GM21447 (cell line): Measurements from ENCODE around the gene PYGO2.
"Not testable (repeated sequence)": the region's sequence is repeated elsewhere in the genome, so short reads cannot be mapped to it uniquely, and the experiment has no call there.

Experiments
- ATAC-seq: cut with Tn5 transposase; IDR thresholded peaks from one replicate; pipeline ENCODE4 v1.9.1; 2021; ENCODE audit not compliant: unreplicated experiment

The PYGO2 gene

DNA sequence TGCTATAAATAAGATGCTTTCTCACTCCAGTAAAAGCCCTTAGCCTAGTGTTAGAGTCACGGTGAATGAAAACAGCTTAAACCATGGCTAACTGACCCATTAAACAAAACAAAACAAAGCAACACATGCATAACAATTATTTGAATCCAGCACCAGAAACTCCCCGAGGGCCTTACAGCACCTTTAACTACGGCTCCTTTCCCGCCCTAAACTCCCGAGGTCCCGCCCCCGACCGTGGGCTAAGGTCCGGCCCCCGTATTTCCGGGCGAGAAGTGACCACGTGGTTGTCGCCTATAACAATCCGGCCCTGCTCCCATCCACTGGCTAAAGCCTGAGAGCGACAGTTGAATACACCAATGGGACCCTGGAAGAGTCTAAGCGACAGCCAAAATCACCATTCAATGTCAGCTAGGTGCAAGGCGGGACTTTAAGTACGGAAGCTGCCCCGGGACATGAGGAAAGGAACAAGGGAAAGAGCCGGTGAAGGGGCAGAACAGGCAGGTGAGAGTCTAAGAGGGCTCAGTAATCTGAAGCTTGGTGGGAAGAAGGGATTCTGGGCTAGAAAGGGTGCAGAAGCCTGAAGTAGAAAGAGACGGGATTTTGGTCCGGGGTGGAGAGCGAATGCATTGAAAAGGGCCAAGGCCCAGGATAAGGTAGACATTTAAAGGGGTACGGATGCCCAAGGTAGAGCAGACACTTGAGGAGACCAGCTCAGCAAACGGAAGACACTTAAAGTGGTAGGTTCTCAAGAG, 21.5 kb upstream of the PYGO2 start, which contains the start of gene FLAD1:
Gene FLAD1, plus strand, starts transcription at position 448 of the 752 bp plus-strand sequence. CDS start 351 bp downstream, outside the sequence.
- peak; percentile 97 for ATAC-seq

DNA sequence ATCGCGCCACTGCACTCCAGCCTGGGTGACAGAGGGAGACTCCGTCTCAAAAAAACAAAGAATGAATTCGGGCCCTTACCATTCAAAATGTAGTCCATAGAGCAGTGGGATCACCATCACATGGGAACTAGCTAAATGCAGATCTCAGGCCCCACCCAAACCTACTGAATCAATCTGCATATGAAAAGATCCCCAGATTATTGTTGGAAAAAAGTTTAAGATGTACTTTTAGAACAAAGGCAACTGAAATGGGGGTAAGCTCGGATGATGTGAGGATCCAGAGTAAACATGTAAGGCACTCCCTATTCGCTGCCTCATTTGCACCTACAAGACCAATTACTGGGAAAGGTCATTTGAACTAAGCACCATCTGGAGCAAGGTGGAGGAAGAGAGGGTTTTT, 20.8 kb upstream of the PYGO2 start:
- ATAC-seq = no peak

DNA sequence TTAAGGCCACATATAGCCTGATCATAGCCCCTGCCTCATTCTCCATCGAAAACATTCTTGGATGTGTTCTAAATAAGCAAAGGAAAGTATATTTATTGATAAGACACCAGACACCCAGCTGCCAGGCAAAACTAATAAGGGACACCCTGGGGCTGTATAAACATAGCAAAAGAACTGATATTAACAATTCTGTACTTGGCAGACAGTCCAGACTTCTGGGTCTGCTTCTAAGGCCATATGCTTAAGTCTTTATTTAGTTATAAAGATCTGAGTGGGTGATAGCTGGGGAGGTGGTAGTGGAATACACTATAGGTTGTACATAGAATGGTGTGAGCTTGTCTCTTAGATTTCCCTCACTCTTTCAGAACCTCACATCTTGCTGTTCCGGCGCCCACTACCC, 16.8 kb upstream of the PYGO2 start:
- ATAC-seq = no peak

DNA sequence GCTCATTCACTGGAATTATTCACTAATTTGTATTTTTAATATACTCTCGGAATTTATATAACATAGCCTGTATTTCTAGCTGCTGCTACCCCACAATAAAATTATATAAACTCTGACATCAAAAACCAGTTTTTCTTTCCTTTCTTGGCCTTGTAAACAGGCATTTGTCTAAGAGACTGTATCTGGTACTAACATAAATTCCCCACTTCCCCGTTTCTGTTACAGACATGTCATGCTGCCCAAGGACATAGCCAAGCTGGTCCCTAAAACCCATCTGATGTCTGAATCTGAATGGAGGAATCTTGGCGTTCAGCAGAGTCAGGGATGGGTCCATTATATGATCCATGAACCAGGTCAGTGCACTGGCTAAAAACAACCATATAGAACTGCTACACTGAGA, 16.2 kb upstream of the PYGO2 start:
- not testable (repeated sequence) for ATAC-seq

DNA sequence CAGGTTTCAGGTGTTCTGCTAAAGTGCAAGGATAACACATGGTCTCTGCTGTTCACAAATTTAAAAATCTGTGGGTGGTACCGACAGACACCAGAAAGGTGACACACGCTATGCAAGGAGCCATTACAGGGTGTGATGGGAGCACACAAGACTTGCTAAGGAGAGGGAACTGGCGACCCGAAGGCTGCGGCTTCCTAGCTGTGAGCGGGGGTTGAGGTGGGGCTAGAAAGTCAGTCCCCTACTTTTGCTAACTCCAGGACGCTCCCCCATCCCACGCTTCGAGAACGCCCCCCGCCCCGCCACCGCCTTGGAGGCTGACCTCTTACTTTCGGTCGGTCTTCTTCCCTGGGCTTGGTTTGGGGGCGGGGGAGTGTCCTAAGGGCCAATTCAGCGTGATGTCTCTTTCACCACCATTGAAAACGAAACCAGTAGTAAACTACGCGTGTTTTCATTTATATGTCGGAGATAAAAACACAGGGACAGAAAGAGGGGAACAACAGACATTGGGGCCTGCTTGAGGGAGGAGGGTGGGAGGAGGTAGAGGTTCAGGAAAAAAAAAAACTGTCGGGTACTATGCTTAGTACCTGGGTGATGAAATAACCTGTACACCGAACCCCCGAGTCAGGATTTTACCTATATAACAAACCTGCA, 14.0 kb upstream of the PYGO2 start:
- no peak for ATAC-seq

DNA sequence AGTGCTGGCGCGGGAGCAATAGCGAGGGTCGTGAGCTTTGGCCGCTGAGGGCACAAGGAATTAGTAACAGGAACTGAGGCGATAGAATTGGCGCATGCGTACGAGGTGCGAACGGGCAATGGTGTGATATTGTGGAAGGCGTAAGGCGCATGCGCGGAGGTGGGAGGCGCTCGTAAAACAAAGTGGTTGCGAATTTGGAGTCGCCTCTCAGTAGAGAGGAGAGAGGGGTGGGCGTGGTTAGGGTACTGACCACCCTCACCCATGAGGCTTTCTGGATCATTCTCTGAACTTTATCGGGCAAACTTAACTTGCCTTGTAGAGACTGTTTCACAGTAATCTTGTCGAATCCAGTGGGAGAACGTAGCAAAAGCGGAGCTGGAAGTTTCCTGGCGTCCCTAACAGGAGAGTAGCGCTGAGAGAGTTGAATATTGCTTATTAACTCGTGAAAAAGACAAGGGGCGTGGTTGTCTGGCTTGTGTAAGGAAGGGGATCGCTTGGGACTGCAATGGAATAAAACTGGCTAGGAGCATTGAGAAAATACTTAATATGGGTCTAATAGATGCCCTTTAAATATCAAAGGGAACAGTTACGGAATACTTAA, 13.3 kb upstream of the PYGO2 start:
- ATAC-seq = peak; percentile 47

DNA sequence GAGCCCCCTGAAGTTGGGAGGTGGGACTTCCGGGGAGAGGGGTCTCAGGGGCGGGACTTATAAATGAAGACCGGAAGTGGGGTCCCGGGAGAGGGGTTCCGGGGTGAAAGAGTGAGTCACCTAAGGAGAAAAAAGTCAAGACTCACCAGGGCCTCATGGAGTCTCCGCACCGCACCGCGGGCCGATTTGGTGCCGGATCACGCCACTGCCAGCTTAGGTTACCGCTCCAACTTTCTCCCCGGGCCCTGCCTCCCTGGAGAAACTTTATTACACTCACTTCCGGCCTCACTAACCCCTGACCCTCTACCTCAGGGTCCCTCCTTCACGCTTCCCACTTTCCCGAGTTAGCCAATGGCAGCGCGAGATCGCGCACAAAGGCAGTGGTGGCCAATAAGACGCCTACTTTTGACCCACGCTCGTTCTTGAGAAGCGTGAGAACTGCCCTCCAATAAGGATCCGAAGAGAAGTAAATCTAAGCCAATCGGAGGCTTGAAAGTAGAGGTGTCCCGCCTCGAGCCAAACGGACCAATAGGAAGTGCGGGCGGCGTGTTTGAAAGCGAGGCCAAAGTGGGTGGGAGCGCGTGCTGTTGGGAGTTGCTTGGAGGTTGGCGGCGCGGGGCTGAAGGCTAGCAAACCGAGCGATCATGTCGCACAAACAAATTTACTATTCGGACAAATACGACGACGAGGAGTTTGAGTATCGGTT, 12.7 kb upstream of the PYGO2 start, which contains the start of gene CKS1B:
Gene CKS1B, plus strand, starts transcription at position 580 of the 706 bp plus-strand sequence. Its CDS starts 65 bp downstream, at position 645.
- ATAC-seq = peak; percentile 70

DNA sequence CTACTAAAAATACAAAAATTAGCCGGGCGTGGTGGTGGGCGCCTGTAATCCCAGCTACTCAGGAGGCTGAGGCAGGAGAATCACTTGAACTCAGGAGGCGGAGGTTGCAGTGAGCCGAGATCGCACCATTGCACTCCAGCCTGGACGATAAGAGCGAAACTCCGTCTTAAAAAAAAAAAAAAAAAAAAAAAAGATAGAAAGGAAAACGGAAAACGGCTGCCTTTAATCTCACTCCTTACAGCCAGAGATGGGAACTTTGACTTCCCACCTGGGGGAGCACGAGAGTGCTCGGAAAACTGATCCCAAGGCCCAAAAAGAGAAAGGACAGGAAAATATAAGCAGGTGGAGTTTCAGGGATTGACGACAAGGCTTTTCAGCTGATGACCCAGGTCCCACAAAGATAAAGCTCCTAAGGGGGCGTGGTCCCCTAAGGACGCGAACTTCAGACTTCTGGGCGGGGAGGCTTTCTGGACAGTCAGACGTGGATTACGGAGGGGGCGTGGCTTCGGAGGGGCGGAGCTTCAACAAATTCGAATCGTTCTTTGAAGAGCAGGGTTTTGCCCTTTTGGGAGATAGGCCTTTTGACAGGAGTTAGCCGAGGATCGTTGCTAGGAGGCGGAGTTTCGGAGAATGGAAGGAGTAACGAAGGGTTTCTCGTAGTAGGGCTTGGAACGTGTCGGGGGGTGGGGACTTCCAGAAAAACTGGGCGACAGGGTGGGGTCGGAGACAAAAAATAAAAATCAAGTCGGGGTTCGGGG, 11.9 kb upstream of the PYGO2 start:
- ATAC-seq = no peak

DNA sequence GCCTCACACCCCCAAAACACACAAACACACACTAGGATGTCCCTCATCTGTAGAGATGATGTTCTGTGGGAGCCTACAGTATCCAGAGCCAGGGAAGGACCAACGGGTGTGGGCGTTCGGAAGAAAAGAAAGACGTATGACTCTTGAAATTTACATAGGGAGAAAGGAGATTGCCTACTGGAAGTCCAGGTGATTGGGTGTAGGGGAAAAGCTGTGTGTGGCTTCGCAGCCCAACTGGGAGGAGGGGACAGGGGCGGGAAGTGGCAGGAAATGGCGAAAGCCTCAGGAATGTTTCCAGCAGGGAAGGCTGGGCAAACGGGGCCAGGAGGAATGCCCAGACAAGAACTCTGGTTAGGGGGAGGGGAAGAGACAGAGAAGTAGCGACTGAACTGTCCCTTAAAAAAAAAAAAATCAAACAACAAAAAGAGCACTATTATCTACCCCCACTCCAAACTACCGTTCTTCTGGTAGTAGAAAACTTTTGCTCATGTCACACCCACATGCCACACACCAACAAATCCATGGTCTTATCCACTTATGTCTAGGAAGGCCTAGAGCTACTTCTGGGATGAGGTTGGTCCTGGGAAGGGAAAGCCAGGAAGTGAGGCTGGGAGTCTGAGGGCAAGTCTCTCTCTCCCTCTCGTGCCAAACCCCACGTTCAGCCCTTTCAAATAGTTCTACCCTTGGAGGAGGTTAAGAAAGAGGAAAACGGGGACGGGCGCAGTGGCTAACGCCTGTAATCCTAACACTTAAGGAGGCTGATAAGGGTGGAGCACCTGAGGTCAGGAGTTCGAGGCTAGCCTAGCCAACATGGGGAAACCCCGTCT, 11.1 kb upstream of the PYGO2 start:
- no peak for ATAC-seq

DNA sequence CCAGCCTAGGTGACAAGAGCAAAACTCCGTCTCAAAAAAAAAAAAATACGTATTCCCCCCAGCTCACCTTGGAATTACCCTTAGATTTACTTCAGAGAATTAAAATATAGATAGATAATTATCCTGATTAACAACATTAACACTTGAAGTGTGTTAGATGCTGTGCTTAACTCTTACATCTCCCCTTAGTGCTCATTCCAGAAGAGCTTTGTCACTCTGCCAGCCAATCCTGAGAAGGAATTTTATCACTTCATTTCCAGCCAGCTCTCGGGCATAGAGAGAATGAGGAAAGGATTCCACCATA, 10.6 kb upstream of the PYGO2 start:
- no peak for ATAC-seq

DNA sequence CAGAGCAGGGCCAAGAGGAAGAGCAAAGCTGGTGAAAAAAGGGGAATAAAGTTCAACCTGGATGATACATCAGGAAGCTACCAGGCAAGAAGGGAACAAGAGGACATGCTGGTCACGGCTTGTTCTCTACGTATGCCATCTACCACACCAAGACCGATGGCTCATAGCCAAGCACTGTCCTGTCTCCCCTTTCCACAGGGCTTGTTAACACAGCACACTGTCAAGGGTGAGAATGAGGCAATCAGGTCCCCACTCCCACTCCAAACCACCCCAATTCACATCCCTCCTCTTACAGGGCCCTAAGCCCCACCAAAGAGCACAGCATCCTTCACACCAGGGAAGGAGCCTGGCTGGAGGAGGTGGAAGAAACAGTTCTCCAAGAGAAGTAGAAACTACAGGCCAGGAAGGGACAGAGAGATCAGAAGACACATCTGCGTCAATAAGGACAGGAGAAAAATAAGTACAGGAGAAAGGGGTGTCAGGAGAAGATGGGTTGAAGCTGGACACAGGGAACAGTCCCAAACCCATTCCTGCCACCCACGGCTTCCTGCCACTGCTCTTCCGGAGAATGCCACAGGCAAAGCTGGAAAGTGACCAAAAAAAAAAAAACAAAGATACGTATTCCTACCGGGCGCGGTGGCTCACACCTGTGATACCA, 9.9 kb upstream of the PYGO2 start:
- no peak for ATAC-seq

DNA sequence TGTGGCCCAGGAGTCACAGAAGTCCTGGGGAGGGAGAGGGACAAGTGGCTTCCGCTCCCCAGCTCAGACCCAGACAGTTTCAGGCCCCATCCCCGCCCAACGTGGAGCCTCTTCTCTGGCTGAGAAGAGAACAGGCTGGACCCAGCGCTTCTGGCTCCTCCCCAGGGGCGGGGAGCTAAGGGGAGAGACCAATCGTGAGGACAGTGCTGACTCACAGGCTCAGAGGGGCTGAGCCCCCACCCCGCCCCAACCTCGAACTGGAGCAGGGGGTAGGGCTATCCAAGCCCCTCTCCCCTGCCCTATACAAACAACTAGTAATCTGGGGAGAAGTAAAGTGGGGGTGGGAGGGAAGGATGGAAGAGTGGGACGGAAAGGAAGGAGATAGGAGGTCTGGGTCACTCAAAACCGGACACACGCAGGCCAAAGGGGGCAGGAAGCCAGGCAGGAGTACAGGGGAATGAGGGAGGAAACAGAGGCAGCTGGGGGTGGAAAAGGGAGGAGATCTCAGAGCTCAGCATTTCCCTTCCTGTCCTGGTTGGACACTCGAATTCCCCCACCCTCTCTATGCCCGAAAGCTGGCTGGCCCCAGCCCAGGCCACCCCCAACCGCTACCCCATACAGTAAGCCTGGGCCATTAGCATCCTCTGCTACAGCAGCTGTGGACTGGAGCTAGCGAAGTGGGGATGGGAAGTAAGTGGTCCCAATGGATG, 9.2 kb upstream of the PYGO2 start, which contains the start of gene SHC1:
Gene SHC1, minus strand, starts transcription at position 117 of the 710 bp plus-strand sequence. CDS start 221 bp downstream, outside the sequence.
- no peak for ATAC-seq

DNA sequence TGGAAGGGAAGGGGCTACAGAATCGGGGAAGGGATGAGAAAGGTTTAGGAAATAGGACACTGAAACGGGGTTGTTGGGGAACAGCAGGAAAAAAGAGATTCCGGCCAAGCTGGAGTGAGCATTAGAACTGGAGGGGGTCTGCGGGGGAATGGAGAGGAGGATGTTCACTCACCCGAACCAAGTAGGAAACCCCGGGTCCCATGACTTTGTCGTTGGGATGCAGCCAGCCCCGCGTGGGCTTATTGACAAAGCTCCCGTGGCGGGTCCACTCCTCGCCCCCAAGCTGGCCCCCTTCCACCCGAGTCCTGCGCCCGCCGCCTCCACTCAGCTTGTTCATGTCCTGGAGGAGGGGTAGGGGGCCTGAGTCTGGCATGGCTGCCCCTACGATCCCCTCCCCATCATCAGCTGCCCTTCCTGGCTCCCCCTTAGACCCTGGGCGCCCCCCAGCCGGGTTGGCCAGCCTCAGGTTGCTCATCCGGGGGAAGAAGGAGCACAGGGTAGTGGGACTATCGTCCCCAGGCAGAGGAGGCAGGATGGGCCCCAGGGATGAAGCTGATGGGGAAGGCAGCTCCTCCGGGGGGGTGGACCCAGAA, 8.4 kb upstream of the PYGO2 start:
- ATAC-seq = no peak

DNA sequence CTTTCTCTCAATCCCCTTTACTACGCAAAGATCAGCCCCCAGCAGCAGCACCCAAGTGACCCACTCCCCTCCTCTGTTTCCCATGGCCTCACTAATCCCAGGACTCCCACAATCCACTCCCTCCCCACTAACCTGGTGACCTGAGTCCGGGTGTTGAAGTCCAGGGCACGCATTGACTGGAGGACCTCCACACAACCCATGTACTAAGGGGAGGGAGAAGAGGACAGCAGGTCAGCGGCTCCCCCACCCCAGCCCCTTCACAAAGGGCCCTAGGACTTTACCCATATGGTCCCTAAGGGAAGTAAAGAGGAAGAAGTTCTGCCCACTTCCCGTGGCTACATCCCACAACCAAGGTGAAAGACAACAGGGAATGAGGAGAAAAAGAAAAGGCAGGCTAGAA, 7.7 kb upstream of the PYGO2 start:
- ATAC-seq = no peak

DNA sequence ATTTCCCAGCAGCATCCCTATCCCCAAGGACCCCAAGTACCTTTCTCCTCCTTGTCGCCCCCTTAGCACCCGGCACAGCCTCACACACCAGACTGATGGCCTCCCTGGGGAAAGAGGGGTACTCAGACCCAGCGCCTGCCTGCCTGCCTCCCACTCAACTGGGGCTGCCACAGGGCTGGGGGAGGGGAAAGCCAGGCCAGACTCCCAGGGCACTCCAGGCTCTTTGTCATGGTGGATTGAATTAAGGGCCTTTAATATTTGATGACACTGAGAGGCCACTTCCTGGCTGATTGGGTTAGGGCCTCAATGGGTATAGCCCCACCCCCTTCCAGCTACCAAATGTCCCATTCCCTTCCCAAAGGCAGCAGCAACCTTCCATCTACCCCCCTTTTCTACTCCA, 7.1 kb upstream of the PYGO2 start:
- no peak for ATAC-seq

DNA sequence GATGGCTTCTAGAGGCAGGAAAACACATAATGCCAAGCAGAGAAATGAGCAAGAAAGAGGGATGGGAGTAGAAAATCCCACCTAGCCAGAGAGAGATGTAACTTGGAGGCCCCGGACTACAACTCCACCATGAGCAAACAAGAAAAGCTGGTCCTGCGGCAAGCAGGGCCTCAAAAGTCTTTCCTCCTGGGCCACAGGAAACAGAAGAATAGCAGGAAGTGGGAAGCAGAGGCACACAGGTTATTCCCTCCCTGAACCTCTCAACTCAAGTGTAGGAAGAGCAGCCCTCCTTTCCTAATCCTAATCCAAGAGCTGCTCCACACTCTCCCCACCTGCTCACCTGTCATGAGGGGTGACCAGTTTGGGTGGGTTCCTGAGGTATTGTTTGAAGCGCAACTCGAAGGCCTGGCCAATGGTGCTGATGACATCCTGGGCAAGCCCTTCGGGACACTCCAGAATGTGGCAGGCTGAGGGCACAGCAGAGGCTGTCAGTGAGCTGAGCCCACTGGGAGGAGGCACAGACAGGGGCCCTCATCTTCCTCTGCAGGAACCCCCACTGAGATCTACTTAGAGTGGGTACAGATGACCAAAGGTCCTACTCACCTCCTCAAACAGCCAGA, 5.9 kb upstream of the PYGO2 start:
- ATAC-seq = no peak

DNA sequence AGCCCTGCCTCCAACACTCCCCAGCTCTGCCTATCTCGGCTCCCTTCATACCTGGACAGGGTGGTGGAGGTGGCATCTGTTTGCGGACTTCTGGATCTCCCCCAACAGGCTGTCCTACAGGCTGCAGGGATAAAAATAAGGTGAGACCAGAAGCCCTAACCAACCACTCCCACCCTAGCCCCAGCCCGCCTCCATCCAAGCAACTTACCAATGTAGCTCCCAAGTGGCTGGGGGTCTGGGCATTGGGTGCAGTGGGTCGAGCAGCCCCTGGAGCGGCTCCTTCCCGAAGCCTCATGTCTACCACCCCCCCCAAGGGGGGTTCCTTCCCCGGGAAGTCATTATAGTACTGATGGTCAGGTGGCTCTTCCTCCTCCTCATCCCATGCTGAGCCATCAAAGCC, 4.5 kb upstream of the PYGO2 start:
- ATAC-seq = no peak

DNA sequence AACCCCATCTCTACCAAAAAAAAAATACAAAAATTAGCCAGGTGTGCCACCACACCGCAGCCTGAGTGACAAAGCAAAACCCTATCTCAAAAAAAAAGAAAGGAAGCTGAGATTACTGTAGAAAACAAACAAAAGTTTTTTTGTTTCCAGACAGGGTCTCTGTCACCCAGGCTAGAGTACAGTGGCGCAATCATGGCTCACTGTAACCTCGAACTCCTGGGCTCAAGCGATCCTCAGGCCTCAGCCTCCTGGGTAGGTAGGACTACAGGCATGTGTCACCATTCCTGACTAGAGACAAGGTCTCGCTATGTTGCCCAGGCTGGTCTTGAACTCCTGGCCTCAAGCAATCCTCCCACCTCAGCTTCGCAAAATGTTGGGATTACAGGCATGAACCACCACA, 2.8 kb upstream of the PYGO2 start:
- no peak for ATAC-seq
